Measurements from ENCODE around the gene SMARCB1. TPM values are rescaled to one million over a fixed set of nuclear protein-coding genes. Genes with fewer than 3 reads are reported as not detected.

Gene SMARCB1
- total RNA-seq, 3 donors from 2014 or later = 34.6 to 60.2 (median 50.1) TPM

DNA sequence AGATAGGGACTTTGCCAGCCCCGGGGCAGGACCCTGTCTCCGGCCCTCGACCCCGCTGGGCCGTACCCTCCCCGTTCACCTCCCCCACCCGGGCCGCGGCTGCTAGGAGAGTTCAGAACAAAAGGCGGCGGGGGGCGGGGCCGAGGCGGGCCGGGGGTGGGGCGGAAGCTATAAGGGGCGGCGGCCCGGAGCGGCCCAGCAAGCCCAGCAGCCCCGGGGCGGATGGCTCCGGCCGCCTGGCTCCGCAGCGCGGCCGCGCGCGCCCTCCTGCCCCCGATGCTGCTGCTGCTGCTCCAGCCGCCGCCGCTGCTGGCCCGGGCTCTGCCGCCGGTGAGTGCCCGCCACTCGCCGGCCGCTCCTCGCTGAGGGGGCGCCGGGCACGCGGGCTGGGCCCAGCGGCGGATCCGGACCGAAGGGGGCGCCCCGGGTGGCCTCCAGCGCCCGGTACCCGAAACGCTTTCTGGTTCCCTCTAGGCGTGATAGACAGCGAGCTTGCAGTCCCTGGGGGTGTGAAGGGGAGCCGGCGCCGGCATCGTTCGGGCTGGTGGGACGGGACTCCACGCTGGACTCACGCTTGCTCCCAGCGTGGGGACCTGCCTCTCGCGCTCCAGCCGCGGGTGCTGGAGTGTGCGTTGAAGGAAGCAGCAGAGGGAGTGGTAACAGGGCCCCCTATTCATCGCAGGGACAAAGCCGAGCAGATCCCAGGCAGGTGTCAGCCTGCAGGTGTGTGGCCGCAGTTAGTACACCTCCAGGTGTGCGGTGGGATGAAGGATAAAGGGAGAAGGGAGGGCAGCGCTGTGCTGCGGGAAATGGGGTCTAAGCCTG lies 13.9 kb upstream of the SMARCB1 start, which contains the start of gene MMP11:
MMP11 (plus strand) TSS at position 201 of the 825 bp plus-strand sequence; CDS start at position 223, 22 bp downstream.
- no peaks in the 10 kb centered on the region for H3K27me3 ChIP-seq
- intact Hi-C loops (cut with DNase I; ENCODE audit: low total_unique reads) = loop anchor here (10.0 kb wide), 1 partner anchor 62 kb away; the partner anchor contains the start of gene DERL3
- H3K4me3 ChIP-seq = peak within 1 kb of the TSS; percentile 43 to 83 (median 57)
- H3K36me3 ChIP-seq = no peaks in the 10 kb centered on the region
- no peak for TF ChIP-seq POLR2A (IDR thresholded peaks at IDR 0.05)
- TF ChIP-seq, protein P1, sequence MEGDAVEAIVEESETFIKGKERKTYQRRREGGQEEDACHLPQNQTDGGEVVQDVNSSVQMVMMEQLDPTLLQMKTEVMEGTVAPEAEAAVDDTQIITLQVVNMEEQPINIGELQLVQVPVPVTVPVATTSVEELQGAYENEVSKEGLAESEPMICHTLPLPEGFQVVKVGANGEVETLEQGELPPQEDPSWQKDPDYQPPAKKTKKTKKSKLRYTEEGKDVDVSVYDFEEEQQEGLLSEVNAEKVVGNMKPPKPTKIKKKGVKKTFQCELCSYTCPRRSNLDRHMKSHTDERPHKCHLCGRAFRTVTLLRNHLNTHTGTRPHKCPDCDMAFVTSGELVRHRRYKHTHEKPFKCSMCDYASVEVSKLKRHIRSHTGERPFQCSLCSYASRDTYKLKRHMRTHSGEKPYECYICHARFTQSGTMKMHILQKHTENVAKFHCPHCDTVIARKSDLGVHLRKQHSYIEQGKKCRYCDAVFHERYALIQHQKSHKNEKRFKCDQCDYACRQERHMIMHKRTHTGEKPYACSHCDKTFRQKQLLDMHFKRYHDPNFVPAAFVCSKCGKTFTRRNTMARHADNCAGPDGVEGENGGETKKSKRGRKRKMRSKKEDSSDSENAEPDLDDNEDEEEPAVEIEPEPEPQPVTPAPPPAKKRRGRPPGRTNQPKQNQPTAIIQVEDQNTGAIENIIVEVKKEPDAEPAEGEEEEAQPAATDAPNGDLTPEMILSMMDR (IDR thresholded peaks at IDR 0.05) = no peak
- no peak for TF ChIP-seq POLR2AphosphoS5 (IDR thresholded peaks at IDR 0.05)
- peaks cover 0 to 6% of the 10 kb centered on the region in 2 donors for H3K4me1 ChIP-seq
- DNase-seq (ENCODE audit: low spot score in 2 of 2) = no peak
- H3K27ac ChIP-seq = peak within 1 kb of the TSS in 1 of 2 donors; percentile 48
- no peaks in the 10 kb centered on the region for H3K9me3 ChIP-seq

DNA sequence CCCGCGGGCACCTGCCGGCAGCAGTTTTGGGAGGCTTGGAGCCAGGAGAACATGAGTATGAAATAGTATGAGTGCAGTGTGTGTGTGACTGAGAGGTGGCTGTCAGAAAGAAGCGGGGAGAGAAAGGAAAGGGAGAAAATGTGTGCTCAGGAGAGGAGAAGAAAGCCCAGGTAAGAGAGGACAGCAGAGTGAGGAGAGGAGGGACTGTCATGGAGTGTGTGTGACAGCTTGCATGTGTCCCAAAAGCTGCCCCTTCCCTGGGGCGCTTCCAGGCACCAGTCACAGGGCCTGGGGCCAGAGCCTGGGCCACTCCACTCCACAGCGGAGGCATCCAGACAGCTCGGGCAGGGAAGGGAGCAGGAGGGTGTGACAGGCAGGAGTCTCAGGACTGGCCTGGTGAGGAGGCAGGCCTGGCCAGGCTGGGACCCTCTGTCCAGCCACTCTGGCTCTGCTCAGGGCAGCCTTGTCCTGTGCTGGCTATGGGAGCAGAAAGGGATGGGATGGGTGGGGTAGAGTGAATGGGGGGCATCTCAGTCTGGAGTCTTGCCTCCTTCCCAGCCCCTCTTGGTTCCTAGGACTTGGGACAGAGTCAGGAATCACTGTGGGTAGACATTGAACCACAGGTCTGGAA lies 13.2 kb upstream of the SMARCB1 start:
- Histone ChIP-seq H3K27me3 (no peaks in the 10 kb centered on the region), H3K27ac (no peak overlapping the region), H3K4me3 (peak overlapping the region in 2 of 3 donors; percentile 57 to 83), H3K36me3 (no peaks in the 10 kb centered on the region), H3K4me1 (peaks cover 0 to 6% of the 10 kb centered on the region in 2 donors), H3K9me3 (no peaks in the 10 kb centered on the region)
- DNase-seq (ENCODE audit: low spot score in 2 of 2) = no peak
- intact Hi-C loops (cut with DNase I; ENCODE audit: low total_unique reads) = loop anchor here (10.0 kb wide), 1 partner anchor 61 kb away; the partner anchor contains the start of gene DERL3
- TF ChIP-seq POLR2A (IDR thresholded peaks at IDR 0.05) = no peak
- TF ChIP-seq POLR2AphosphoS5 (IDR thresholded peaks at IDR 0.05) = no peak
- TF ChIP-seq, protein P1 (IDR thresholded peaks at IDR 0.05) = no peak

DNA sequence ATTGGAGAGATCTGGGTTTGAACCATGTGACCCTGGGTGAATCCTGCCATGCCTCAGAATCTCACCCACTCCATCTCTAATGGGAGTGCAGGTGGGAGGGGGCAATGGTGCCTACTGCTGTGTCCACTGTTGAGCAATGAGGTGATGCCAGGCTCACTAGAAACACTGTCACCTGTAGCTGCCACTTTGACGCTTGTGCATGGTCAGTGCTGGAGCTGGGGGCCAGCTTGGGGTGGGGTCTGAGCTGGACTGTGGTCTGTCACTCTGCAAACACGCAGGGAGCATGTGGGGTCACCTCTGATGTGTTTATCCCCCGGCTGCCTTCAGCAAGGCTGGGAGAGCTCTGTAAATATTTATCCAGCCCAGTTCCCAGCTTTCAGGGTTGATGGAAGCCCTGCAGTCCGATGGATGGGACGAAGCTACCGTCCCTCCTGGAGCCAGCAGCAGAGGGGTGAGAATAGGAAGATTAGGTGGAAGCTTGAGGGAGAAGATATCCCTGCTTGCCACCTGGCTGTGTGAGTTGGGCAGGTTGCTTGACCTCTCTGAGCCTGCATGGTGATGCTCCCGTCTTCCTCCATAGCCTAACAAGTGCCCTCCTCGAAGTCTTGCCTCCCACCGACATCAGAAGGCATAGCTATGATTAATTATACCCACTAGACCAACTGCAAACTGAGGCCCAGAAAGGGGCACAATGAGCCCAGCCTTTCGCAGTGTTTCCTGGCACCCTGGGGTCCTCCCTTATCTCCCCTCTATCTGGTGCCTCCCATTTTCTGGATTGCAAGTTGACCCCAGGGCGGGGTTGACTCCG lies 12.4 kb upstream of the SMARCB1 start:
- Histone ChIP-seq H3K27ac (no peak overlapping the region), H3K36me3 (no peaks in the 10 kb centered on the region), H3K9me3 (no peaks in the 10 kb centered on the region), H3K4me3 (no peak overlapping the region), H3K27me3 (no peaks in the 10 kb centered on the region), H3K4me1 (peaks cover 0 to 6% of the 10 kb centered on the region in 2 donors)
- intact Hi-C loops (cut with DNase I; ENCODE audit: low total_unique reads) = loop anchor here (10.0 kb wide), 1 partner anchor 60 kb away; the partner anchor contains the start of gene DERL3
- DNase-seq (ENCODE audit: low spot score in 2 of 2) = no peak
- TF ChIP-seq POLR2A (IDR thresholded peaks at IDR 0.05) = no peak
- TF ChIP-seq, protein P1 (IDR thresholded peaks at IDR 0.05) = no peak
- no peak for TF ChIP-seq POLR2AphosphoS5 (IDR thresholded peaks at IDR 0.05)

DNA sequence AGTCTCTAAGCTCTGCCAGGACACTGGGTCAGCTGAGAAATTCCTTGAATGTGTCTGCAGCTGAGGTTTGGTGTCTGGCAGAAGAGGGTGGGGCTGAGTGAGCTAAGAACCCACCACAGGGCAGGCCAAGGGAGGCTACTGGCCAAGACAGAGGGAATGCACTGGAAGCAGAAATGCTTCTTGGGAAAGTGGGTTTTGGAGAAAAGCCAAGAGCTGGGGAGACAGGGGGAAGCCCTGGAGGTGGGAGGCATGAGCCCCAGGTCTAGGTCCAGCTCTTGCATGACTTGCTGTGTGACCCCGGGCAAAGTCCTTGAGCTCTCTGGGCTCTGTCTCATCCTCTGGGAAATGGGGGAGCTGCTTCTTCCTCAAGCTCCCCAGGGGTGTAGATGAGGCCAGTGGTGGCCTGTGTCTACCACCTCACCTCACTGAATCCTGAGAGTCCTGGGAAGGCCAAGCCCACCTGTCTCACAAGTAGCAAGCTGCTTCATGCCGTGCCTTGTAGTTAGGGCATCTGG lies 11.8 kb upstream of the SMARCB1 start:
- no peak overlapping the region for H3K4me3 ChIP-seq
- no peak for DNase-seq (ENCODE audit: low spot score in 2 of 2)
- H3K27ac ChIP-seq = no peak overlapping the region
- no peaks in the 10 kb centered on the region for H3K9me3 ChIP-seq
- intact Hi-C loops (cut with DNase I; ENCODE audit: low total_unique reads) = loop anchor here (10.0 kb wide), 1 partner anchor 60 kb away; the partner anchor contains the start of gene DERL3
- peaks cover 0 to 6% of the 10 kb centered on the region in 2 donors for H3K4me1 ChIP-seq
- TF ChIP-seq, protein P1 (IDR thresholded peaks at IDR 0.05) = no peak
- TF ChIP-seq POLR2AphosphoS5 (IDR thresholded peaks at IDR 0.05) (no peak), POLR2A (IDR thresholded peaks at IDR 0.05) (no peak)
- H3K36me3 ChIP-seq = no peaks in the 10 kb centered on the region
- H3K27me3 ChIP-seq = no peaks in the 10 kb centered on the region

Data from breast epithelium (tissue), 4 donors.